SK-N-SH treated with all-trans-retinoic acid at 6 μM for 48 hours (cell line): ENCODE data around the gene SCD5.

Experiments
- CREB5 ChIP-seq: fragments of 250-450 bp; sonication (Bioruptor Pico); IDR thresholded peaks from 2 replicates; pipeline ENCODE4 v1.5.1; 2020; ENCODE audit warnings: low read depth, mild to moderate bottlenecking, moderate library complexity
- CSDC2 ChIP-seq: fragments of 250-450 bp; sonication (Bioruptor Pico); IDR thresholded peaks from 2 replicates; pipeline ENCODE4 v1.5.0; 2020; ENCODE audit warnings: mild to moderate bottlenecking, moderate library complexity
- ESRRG ChIP-seq: fragments of 250-450 bp; sonication (Bioruptor Pico); IDR thresholded peaks from 2 replicates; pipeline ENCODE4 v1.6.1; 2021; ENCODE audit warnings: mild to moderate bottlenecking
- GLIS3 ChIP-seq: fragments of 250-450 bp; sonication (Bioruptor Pico); IDR thresholded peaks from 2 replicates; pipeline ENCODE4 v1.5.0; 2020; ENCODE audit warnings: mild to moderate bottlenecking, moderate library complexity
- OSR1 ChIP-seq: fragments of 250-450 bp; sonication (Bioruptor Pico); IDR thresholded peaks from 2 replicates; pipeline ENCODE4 v1.8.0; 2022; ENCODE audit warnings: moderate library complexity, mild to moderate bottlenecking, inconsistent platforms
- PPARA ChIP-seq: fragments of 250-450 bp; sonication (Bioruptor Pico); IDR thresholded peaks from 2 replicates; pipeline ENCODE4 v1.5.0; 2020; ENCODE audit warnings: mild to moderate bottlenecking, borderline replicate concordance
- RARB ChIP-seq: fragments of 250-450 bp; sonication (Bioruptor Pico); IDR thresholded peaks from 2 replicates; pipeline ENCODE4 v1.8.0; 2021; ENCODE audit warnings: mild to moderate bottlenecking, moderate library complexity
- ZFP3 ChIP-seq: fragments of 250-450 bp; sonication (Bioruptor Pico); IDR thresholded peaks from 2 replicates; pipeline ENCODE4 v1.5.0; 2020; ENCODE audit warnings: mild to moderate bottlenecking, moderate library complexity
- ZNF8 ChIP-seq: fragments of 450-650 bp; formaldehyde crosslinking; IDR thresholded peaks from 2 replicates; pipeline ENCODE4 v1.5.0; 2020; ENCODE audit warnings: mild to moderate bottlenecking, moderate library complexity
- TF ChIP-seq, protein P1 (sequence below): fragments of 250-450 bp; sonication (Bioruptor Pico); IDR thresholded peaks from 2 replicates; pipeline ENCODE4 v1.5.1; 2021; ENCODE audit warnings: mild to moderate bottlenecking, moderate library complexity
- TF ChIP-seq, protein P2 (sequence below): fragments of 250-450 bp; sonication (Bioruptor Pico); IDR thresholded peaks from 2 replicates; pipeline ENCODE4 v1.8.0; 2020; ENCODE audit warnings: mild to moderate bottlenecking, moderate library complexity, borderline replicate concordance

DNA sequence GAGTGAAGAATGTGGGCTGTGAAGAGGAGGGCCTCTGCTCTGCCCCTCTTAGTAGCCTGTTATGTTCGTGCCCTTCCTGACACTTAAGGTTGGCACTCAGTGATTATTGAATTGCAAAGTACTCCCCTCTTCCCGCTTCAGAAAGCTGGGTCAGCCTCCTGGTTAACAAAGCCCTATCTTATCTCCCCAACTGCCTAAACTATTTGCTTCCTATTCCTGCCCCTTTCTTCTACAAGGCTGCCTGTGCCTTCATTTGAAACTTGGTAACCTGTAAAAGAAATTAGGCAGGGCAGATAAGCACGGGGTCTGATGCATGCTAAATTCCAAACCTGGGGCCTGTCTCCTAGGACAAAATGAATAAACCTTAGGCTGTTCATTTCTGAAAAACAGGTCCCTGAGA is 213.7 kb downstream of the SCD5 start:
- TF ChIP-seq PPARA (CRISPR knock-in tag): no peak
- no peak for TF ChIP-seq GLIS3 (CRISPR knock-in tag)
- TF ChIP-seq, protein P1, sequence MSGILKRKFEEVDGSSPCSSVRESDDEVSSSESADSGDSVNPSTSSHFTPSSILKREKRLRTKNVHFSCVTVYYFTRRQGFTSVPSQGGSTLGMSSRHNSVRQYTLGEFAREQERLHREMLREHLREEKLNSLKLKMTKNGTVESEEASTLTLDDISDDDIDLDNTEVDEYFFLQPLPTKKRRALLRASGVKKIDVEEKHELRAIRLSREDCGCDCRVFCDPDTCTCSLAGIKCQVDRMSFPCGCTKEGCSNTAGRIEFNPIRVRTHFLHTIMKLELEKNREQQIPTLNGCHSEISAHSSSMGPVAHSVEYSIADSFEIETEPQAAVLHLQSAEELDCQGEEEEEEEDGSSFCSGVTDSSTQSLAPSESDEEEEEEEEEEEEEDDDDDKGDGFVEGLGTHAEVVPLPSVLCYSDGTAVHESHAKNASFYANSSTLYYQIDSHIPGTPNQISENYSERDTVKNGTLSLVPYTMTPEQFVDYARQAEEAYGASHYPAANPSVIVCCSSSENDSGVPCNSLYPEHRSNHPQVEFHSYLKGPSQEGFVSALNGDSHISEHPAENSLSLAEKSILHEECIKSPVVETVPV (CRISPR knock-in tag): no peak
- TF ChIP-seq, protein P2, sequence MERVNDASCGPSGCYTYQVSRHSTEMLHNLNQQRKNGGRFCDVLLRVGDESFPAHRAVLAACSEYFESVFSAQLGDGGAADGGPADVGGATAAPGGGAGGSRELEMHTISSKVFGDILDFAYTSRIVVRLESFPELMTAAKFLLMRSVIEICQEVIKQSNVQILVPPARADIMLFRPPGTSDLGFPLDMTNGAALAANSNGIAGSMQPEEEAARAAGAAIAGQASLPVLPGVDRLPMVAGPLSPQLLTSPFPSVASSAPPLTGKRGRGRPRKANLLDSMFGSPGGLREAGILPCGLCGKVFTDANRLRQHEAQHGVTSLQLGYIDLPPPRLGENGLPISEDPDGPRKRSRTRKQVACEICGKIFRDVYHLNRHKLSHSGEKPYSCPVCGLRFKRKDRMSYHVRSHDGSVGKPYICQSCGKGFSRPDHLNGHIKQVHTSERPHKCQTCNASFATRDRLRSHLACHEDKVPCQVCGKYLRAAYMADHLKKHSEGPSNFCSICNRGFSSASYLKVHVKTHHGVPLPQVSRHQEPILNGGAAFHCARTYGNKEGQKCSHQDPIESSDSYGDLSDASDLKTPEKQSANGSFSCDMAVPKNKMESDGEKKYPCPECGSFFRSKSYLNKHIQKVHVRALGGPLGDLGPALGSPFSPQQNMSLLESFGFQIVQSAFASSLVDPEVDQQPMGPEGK (CRISPR knock-in tag): no peak
- no peak for TF ChIP-seq RARB (CRISPR knock-in tag)
- no peak for TF ChIP-seq ZFP3
- no peak for TF ChIP-seq CSDC2 (CRISPR knock-in tag)
- TF ChIP-seq ZNF8 (CRISPR knock-in tag): no peak
- TF ChIP-seq OSR1 (CRISPR knock-in tag): no peak
- no peak for TF ChIP-seq CREB5 (CRISPR knock-in tag)
- no peak for TF ChIP-seq ESRRG (CRISPR knock-in tag)
